ENCODE results near the gene RFC3. TPM values are rescaled to one million over a fixed set of nuclear protein-coding genes. Genes with fewer than 3 reads are reported as not detected.

RFC3 gene
- polyA plus RNA-seq, 2 of the 4 experiments (the other 2 are of a cell fraction): 45.3 to 54.5 TPM

DNA sequence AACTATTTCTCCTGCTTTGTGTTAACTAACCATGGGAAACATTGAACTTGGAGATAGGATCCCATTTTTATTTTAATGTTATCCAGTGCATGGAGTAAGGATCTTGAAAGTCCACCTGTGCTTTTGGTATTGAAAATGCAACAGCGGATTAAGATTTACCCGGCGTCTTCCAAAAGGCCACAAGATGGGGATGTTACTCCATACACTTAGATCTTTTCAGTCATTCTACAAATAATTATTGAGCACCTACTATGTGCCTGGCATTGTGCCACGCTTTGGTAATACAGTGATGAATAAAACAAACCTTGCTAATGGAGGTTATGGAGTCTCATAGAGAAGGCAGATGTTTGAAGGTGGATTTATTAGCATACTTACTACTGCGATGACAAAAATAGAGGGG lies 56.9 kb downstream of the RFC3 start:
- Histone ChIP-seq H3K27ac (0 out of 6 replicates have a peak overlapping the region, but pooled peaks of 1 of the 2 experiments have one; percentile 23), H3K4me1 (0 out of 3 replicates have a peak, but pooled peaks cover 6% of the 10 kb centered on the region), H3K9me3 (no peaks in the 10 kb centered on the region), H3K4me3 (no peak overlapping the region), H3K4me2 (no peak overlapping the region)
- no peak for FAIRE-seq
- ATAC-seq: no peak
- WGBS (ENCODE audit: missing lambda C conversion rate): 79% methylated on average over 5 of the region's 5 CpGs
- TF ChIP-seq RAD21 (conservative IDR thresholded peaks at IDR 0.05 in 1 of 2, IDR thresholded peaks at IDR 0.05 in 1 of 2) (peak; percentile 36 to 49; a peak in 4 of 5 replicates), SMC3 (IDR thresholded peaks at IDR 0.05) (peak; percentile 41), GATA3 (IDR thresholded peaks at IDR 0.05; ENCODE audit: borderline replicate concordance) (no peak)
- TF ChIP-seq, protein P1, sequence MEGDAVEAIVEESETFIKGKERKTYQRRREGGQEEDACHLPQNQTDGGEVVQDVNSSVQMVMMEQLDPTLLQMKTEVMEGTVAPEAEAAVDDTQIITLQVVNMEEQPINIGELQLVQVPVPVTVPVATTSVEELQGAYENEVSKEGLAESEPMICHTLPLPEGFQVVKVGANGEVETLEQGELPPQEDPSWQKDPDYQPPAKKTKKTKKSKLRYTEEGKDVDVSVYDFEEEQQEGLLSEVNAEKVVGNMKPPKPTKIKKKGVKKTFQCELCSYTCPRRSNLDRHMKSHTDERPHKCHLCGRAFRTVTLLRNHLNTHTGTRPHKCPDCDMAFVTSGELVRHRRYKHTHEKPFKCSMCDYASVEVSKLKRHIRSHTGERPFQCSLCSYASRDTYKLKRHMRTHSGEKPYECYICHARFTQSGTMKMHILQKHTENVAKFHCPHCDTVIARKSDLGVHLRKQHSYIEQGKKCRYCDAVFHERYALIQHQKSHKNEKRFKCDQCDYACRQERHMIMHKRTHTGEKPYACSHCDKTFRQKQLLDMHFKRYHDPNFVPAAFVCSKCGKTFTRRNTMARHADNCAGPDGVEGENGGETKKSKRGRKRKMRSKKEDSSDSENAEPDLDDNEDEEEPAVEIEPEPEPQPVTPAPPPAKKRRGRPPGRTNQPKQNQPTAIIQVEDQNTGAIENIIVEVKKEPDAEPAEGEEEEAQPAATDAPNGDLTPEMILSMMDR (IDR thresholded peaks at IDR 0.05): peak; percentile 29; the same call in 1 of the 3 replicates
- ChIA-PET CTCF (interaction anchor here (1.0 to 1.4 kb wide), 2 partner anchors 202 to 1280 kb away, joined by 4 read pairs; no protein-coding TSS in a partner anchor), POLR2A (no interaction called here)
- peak in 1 of 2 experiments; percentile 18 for DNase-seq (ENCODE audit: low read depth in 1 of 2, low spot score in 1 of 2)

DNA sequence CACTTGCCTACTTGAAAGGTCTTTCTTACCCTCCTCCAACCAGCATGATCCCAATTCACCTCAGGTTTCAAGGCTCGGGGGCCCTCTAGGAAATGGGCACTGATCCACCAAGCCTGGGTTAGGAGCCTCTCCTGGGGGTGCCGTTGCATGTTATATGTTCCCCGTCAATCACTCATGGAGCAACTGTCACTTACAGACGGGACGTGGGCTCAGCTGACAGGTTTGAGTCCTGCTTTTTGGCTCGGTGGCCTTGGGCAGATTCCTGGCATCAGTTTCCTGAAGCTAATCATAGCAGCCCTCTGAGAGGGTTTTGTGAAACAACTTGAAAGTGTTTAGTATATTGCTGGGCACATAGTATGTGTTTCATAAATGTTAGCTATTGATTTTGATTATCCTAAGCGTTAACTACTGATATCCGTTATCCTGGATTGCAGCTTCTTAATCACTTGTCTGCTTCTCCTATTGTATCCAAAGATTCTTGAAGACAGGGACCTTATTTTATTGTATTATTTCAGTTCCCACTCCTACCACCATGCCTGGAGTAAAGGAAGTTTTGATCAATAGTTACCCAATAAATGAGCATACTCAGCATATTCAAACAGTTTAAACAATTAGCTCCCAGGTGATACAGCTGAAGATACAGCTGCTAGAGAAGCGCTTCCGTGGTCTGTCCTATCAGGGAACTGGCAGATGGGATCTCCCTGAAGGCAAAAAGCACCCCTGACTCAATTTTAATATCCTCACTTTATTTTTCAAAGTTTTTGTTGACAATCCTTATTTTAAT lies 57.9 kb downstream of the RFC3 start:
- DNase-seq (ENCODE audit: low read depth in 1 of 2, low spot score in 1 of 2): no peak
- ChIA-PET CTCF (interaction anchor here (1.4 kb wide), 1 partner anchor 201 kb away, joined by 4 read pairs; no protein-coding TSS in a partner anchor), POLR2A (no interaction called here)
- no peak overlapping the region for H3K4me2 ChIP-seq
- WGBS (ENCODE audit: missing lambda C conversion rate): 83% methylated on average over 10 of the region's 10 CpGs
- H3K9me3 ChIP-seq: no peaks in the 10 kb centered on the region
- TF ChIP-seq MAFK (IDR thresholded peaks at IDR 0.05; ENCODE audit: partially characterized antibody): peak; percentile 75
- TF ChIP-seq, protein P1 (IDR thresholded peaks at IDR 0.05): no peak
- H3K4me1 ChIP-seq: 0 out of 3 replicates have a peak, but pooled peaks cover 6% of the 10 kb centered on the region
- ATAC-seq: no peak
- H3K4me3 ChIP-seq: no peak overlapping the region
- peak overlapping the region in 1 of 2 experiments; percentile 23; a peak in 1 of 6 replicates for H3K27ac ChIP-seq
- FAIRE-seq: no peak

DNA sequence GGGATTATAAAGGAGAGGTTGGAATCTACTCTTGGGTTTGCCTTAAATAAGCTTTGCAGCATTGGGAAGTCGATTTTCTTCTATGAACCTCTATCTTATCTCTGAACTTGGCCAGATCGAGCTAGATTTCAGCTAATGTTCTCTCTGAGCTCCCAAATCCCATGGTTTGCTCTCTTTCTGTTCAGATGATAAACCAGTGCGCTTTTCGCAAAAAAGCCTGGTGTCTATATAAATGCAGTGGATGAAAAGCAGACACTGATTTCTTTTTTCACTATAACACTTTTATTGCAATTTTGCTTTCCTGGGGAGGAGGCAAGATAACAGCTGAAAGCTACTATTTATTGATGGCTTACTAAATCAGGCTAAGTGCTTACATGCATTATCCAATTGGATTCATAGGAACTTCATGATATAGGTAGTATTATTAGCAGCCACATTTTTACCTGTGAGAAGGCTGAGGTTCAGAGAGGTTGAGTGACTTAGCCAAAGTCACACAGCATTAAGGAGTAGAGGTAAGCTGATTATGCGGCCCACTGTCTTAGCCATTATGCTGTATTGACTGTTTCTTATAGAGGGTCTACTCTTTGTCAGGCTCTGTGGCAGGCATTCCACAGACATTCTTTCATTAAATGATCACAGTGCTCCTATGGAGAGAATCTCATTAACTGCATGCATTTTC lies 58.9 kb downstream of the RFC3 start:
- ChIA-PET CTCF (no interaction called here), POLR2A (no interaction called here)
- Histone ChIP-seq H3K4me1 (0 out of 3 replicates have a peak, but pooled peaks cover 3% of the 10 kb centered on the region), H3K9me3 (no peaks in the 10 kb centered on the region), H3K4me3 (no peak overlapping the region), H3K4me2 (no peak overlapping the region), H3K27ac (no peak overlapping the region)
- ATAC-seq (no peak), FAIRE-seq (no peak), DNase-seq (ENCODE audit: low read depth in 1 of 2, low spot score in 1 of 2) (no peak)
- 71% methylated on average over 5 of the region's 5 CpGs for WGBS (ENCODE audit: missing lambda C conversion rate)
- no peak for TF ChIP-seq FOSL2 (IDR thresholded peaks at IDR 0.05)
- TF ChIP-seq FOSL2 (CRISPR knock-in tag; IDR thresholded peaks at IDR 0.05): no peak
- peak; percentile 4 for TF ChIP-seq ZFP36 (IDR thresholded peaks at IDR 0.05; ENCODE audit: borderline replicate concordance, partially characterized antibody)
- TF ChIP-seq, protein P2, sequence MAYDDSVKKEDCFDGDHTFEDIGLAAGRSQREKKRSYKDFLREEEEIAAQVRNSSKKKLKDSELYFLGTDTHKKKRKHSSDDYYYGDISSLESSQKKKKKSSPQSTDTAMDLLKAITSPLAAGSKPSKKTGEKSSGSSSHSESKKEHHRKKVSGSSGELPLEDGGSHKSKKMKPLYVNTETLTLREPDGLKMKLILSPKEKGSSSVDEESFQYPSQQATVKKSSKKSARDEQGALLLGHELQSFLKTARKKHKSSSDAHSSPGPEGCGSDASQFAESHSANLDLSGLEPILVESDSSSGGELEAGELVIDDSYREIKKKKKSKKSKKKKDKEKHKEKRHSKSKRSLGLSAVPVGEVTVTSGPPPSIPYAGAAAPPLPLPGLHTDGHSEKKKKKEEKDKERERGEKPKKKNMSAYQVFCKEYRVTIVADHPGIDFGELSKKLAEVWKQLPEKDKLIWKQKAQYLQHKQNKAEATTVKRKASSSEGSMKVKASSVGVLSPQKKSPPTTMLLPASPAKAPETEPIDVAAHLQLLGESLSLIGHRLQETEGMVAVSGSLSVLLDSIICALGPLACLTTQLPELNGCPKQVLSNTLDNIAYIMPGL (CRISPR knock-in tag; IDR thresholded peaks at IDR 0.05; ENCODE audit: borderline replicate concordance): no peak
- TF ChIP-seq, protein P3, sequence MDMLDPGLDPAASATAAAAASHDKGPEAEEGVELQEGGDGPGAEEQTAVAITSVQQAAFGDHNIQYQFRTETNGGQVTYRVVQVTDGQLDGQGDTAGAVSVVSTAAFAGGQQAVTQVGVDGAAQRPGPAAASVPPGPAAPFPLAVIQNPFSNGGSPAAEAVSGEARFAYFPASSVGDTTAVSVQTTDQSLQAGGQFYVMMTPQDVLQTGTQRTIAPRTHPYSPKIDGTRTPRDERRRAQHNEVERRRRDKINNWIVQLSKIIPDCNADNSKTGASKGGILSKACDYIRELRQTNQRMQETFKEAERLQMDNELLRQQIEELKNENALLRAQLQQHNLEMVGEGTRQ (IDR thresholded peaks at IDR 0.05): no peak
- TF ChIP-seq FOSB (CRISPR knock-in tag; IDR thresholded peaks at IDR 0.05): no peak
